HG03571 (cell line): ENCODE results near the gene SLX4.

Source experiments
- ATAC-seq: cut with Tn5 transposase; IDR thresholded peaks from one replicate; pipeline ENCODE4 v1.9.1; 2021; ENCODE audit not compliant: unreplicated experiment

The SLX4 gene

GRCh38 chr16:3561626-3562025 lies 49.8 kb downstream of the SLX4 start:
- no peak for ATAC-seq

GRCh38 chr16:3554351-3554928 lies 57.0 kb downstream of the SLX4 start:
- no peak for ATAC-seq

- ATAC-seq = no peak
These were observed 58.1 kb downstream of the SLX4 start for GRCh38 chr16:3553138-3553923.

GRCh38 chr16:3550851-3551847 lies 60.3 kb downstream of the SLX4 start:
- ATAC-seq = no peak

GRCh38 chr16:3549906-3550305 lies 61.5 kb downstream of the SLX4 start:
- ATAC-seq = no peak

- ATAC-seq = no peak
These were observed 62.5 kb downstream of the SLX4 start for GRCh38 chr16:3548859-3549258.

- no peak for ATAC-seq
These were observed 63.0 kb downstream of the SLX4 start for GRCh38 chr16:3548445-3548844.

GRCh38 chr16:3546986-3547682 lies 64.3 kb downstream of the SLX4 start:
- ATAC-seq = no peak

GRCh38 chr16:3542601-3543373 lies 68.6 kb downstream of the SLX4 start:
- no peak for ATAC-seq

- no peak for ATAC-seq
These were observed 69.8 kb downstream of the SLX4 start for GRCh38 chr16:3541527-3542155.

- ATAC-seq = no peak
These were observed 73.2 kb downstream of the SLX4 start for GRCh38 chr16:3538222-3538621.

- ATAC-seq = no peak
These were observed 74.6 kb downstream of the SLX4 start for GRCh38 chr16:3536851-3537250.

GRCh38 chr16:3536271-3536731 lies 75.1 kb downstream of the SLX4 start:
- no peak for ATAC-seq

GRCh38 chr16:3534126-3534525 lies 77.3 kb downstream of the SLX4 start:
- no peak for ATAC-seq

- ATAC-seq = no peak
These were observed 78.7 kb downstream of the SLX4 start for GRCh38 chr16:3532741-3533140.
